ENCODE results near the gene MAGEB1. TPM values are rescaled to one million over a fixed set of nuclear protein-coding genes. Genes with fewer than 3 reads are reported as not detected.

Gene MAGEB1
- total RNA-seq, 1 donor from 2014 or later: not detected

- no peaks in the 10 kb centered on the region for H3K27me3 Mint-ChIP-seq (ENCODE audit: low read depth)
- no peak overlapping the region for H3K27ac Mint-ChIP-seq
- no peaks in the 10 kb centered on the region for H3K36me3 Mint-ChIP-seq
- no peak overlapping the region for H3K4me3 Mint-ChIP-seq
- DNase-seq (ENCODE audit: low spot score in 2 of 2, unreplicated experiment in 2 of 2): no peak
- peaks cover 10% of the 10 kb centered on the region for H3K9me3 Mint-ChIP-seq
- H3K4me1 Mint-ChIP-seq: peaks cover 3% of the 10 kb centered on the region
- TF ChIP-seq CTCF (IDR thresholded peaks at IDR 0.05; ENCODE audit: unreplicated experiment): no peak
Measured at GRCh38 chrX:30248854-30249253, 1.9 kb downstream of the MAGEB1 start.

GRCh38 chrX:30253257-30253656, 6.3 kb downstream of the MAGEB1 start:
- no peaks in the 10 kb centered on the region for H3K4me1 Mint-ChIP-seq
- no peaks in the 10 kb centered on the region for H3K36me3 Mint-ChIP-seq
- no peak overlapping the region for H3K4me3 Mint-ChIP-seq
- H3K27ac Mint-ChIP-seq: no peak overlapping the region
- H3K27me3 Mint-ChIP-seq (ENCODE audit: low read depth): no peaks in the 10 kb centered on the region
- TF ChIP-seq CTCF (IDR thresholded peaks at IDR 0.05; ENCODE audit: unreplicated experiment): no peak
- peaks cover 25% of the 10 kb centered on the region for H3K9me3 Mint-ChIP-seq
- DNase-seq (ENCODE audit: low spot score in 2 of 2, unreplicated experiment in 2 of 2): no peak

GRCh38 chrX:30259927-30260326, 13.0 kb downstream of the MAGEB1 start:
- no peak for DNase-seq (ENCODE audit: low spot score in 2 of 2, unreplicated experiment in 2 of 2)
- Mint-ChIP-seq H3K9me3 (peaks cover 17% of the 10 kb centered on the region), H3K36me3 (no peaks in the 10 kb centered on the region), H3K27me3 (ENCODE audit: low read depth) (no peaks in the 10 kb centered on the region), H3K27ac (no peak overlapping the region), H3K4me1 (peaks cover 2% of the 10 kb centered on the region), H3K4me3 (no peak overlapping the region)
- no peak for TF ChIP-seq CTCF (IDR thresholded peaks at IDR 0.05; ENCODE audit: unreplicated experiment)

GRCh38 chrX:30261012-30261411, 14.1 kb downstream of the MAGEB1 start:
- peaks cover 10% of the 10 kb centered on the region for H3K9me3 Mint-ChIP-seq

GRCh38 chrX:30262763-30263162, 15.8 kb downstream of the MAGEB1 start:
- Mint-ChIP-seq H3K9me3 (peaks cover 7% of the 10 kb centered on the region), H3K4me3 (no peak overlapping the region), H3K36me3 (no peaks in the 10 kb centered on the region), H3K27me3 (ENCODE audit: low read depth) (no peaks in the 10 kb centered on the region), H3K4me1 (peaks cover 2% of the 10 kb centered on the region), H3K27ac (no peak overlapping the region)
- no peak for DNase-seq (ENCODE audit: low spot score in 2 of 2, unreplicated experiment in 2 of 2)
- TF ChIP-seq CTCF (IDR thresholded peaks at IDR 0.05; ENCODE audit: unreplicated experiment): no peak

More at GRCh38 chrX:30261012-30261411, 14.1 kb downstream of the MAGEB1 start:
- no peak for DNase-seq (ENCODE audit: low spot score in 2 of 2, unreplicated experiment in 2 of 2)
- Mint-ChIP-seq H3K27me3 (ENCODE audit: low read depth) (no peaks in the 10 kb centered on the region), H3K27ac (no peak overlapping the region), H3K4me3 (no peak overlapping the region), H3K36me3 (no peaks in the 10 kb centered on the region), H3K4me1 (peaks cover 2% of the 10 kb centered on the region)
- TF ChIP-seq CTCF (IDR thresholded peaks at IDR 0.05; ENCODE audit: unreplicated experiment): no peak

- Mint-ChIP-seq H3K36me3 (no peaks in the 10 kb centered on the region), H3K4me1 (peaks cover 1% of the 10 kb centered on the region), H3K9me3 (peaks cover 23% of the 10 kb centered on the region), H3K27ac (no peak overlapping the region), H3K4me3 (no peak overlapping the region), H3K27me3 (ENCODE audit: low read depth) (no peaks in the 10 kb centered on the region)
- TF ChIP-seq CTCF (IDR thresholded peaks at IDR 0.05; ENCODE audit: unreplicated experiment): no peak
- no peak for DNase-seq (ENCODE audit: low spot score in 2 of 2, unreplicated experiment in 2 of 2)
Measured at GRCh38 chrX:30270639-30271038, 23.7 kb downstream of the MAGEB1 start.

Measured in mesothelial cell of epicardium (in vitro differentiated cells).